Measurements from ENCODE around the gene FNDC11.
"Not testable (repeated sequence)": the region's sequence is repeated elsewhere in the genome, so short reads cannot be mapped to it uniquely, and the experiment has no call there.

FNDC11 gene

DNA sequence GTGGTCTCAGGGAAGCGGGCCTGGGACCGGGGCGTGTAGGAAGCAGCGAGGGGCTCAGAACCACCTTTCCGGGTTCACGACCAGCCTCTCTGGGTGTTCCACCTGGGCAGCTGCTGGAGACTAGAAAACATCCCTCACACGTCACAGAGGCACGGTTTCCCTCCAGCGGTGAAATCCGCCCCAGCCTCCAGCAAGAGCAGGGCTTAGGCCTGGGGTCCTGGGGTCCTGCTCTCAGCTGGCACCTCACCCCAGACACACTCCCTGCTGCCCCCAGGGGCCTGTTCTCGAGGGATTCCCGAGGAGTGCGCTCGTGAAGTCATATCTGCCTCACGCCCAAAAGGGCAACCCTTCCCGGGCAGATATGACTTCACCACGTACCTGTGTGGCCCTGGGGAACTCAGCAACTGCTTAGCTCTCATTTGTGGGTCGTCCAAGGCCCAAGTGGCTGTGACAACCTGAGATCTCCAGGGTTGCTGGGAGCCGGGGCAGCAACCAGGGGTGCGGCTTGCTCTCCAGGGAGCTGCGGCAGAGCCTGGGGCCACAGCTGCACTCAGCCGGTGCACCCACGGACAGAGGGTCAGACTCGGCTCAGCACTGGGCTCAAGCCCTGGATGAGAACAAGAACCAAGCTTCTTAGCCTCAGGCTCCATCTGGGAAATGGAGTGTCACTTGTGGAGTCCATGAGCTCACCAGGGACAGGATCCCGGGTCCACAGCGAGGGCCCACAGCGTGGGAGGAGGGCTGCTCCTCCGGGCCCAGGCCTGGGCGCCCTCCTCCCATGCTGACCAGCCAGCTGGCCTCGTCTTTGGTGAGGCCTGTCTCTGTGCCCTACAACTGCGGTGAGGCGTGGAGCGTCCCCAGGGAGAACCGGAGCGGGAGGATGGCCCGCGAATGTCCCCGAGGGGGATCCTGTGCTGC is 661 bp downstream of the FNDC11 start:
- DNase-seq = no peak

DNA sequence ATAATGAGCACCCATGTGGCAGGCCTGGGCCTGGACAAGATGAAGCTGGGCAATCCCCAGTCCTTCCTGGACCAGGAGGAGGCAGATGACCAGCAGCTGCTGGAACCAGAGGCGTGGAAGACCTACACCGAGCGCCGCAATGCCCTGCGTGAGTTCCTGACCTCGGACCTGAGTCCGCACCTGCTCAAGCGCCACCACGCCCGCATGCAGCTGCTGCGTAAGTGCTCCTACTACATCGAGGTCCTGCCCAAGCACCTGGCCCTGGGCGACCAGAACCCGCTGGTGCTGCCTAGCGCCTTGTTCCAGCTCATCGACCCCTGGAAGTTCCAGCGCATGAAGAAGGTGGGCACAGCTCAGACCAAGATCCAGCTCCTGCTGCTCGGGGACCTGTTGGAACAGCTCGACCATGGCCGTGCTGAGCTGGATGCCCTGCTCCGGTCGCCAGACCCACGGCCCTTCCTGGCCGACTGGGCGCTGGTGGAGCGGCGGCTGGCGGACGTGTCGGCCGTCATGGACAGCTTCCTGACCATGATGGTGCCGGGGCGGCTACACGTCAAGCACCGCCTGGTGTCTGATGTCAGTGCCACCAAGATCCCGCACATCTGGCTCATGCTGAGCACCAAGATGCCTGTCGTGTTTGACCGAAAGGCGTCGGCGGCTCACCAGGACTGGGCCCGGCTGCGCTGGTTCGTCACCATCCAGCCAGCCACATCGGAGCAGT is 1.9 kb downstream of the FNDC11 start:
- DNase-seq = no peak

DNA sequence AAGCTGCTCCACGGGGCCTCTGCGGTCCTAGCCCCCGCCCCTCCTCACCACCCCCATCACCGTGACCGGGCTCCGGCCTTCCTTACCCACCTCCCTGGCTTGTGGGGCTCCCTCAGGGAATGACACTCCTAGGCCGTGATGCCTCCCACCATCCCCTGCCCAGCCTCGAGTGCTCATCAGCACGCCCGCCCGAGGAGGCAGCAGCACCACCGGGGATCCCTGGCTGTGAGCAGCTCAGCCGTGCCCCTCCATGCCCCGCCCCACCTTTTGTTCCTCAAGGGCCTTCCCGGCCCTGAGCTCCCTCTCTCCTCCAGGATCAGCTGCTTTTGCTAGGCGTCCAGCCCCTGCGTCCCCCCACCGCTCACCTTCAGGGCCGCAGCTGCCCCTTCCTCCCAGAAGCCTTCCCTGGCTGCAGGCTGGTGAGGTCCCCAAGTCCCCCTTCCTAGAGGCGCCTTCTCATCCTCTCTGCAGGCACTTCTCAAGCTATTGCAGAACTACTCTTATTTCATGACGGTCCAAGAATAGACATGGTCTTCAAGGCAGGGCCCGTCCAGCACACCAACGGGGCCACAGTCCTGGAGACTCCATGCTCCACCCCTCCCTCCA is 3.0 kb downstream of the FNDC11 start:
- no peak for DNase-seq

DNA sequence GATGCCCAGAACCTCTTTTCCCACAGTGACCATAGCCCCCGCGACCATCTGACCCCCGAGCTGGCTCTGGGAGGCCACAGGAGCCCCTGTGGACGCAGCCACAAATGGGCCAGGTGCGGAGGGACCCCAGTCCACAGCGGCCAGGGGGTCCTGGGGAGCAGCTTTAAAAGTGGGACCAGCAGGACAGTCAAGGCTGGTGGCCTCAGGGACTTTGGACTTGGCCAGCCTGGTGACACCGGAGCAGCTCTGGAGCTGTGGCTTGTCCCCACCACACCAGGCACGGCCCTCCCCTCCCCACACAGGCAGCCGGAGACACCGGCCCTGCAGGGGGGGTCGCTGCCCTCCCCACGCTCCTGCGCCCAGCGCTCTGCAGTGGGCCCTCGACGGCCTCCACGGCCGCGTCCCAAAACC is 3.5 kb downstream of the FNDC11 start:
- DNase-seq = no peak

DNA sequence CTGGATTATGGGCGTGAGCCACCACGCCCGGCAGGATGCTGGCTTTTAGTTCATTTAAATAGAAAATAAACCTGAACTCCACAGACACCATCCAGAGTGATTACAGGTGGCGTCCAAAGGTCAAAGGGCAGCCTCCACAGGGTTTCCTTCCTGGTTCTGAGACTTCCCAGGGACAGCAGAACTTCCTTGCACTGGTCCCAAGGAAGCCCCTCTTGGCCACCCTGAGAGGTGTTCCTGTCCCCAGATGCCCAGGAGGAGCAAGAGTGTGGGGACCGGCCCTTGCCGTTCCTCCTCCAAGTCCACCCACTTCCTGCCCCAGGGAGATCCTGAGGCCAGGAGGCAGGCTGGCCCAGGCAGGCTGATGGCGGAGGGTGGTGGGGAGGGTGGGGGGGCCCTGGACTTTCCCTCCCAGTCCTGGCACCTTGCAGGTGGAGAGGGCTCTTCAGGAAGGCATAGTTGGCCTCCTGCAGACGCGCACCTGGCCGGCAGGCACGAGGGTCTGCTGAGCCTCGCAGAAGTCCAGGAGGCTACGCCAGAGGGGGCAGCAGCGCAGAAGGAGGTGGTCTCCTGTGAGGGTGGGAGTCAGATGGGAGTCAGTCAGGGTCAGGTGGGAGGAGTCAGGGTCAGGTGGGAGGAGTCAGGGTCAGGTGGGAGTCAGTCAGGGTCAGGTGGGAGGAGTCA is 5.0 kb downstream of the FNDC11 start:
- no peak for DNase-seq

DNA sequence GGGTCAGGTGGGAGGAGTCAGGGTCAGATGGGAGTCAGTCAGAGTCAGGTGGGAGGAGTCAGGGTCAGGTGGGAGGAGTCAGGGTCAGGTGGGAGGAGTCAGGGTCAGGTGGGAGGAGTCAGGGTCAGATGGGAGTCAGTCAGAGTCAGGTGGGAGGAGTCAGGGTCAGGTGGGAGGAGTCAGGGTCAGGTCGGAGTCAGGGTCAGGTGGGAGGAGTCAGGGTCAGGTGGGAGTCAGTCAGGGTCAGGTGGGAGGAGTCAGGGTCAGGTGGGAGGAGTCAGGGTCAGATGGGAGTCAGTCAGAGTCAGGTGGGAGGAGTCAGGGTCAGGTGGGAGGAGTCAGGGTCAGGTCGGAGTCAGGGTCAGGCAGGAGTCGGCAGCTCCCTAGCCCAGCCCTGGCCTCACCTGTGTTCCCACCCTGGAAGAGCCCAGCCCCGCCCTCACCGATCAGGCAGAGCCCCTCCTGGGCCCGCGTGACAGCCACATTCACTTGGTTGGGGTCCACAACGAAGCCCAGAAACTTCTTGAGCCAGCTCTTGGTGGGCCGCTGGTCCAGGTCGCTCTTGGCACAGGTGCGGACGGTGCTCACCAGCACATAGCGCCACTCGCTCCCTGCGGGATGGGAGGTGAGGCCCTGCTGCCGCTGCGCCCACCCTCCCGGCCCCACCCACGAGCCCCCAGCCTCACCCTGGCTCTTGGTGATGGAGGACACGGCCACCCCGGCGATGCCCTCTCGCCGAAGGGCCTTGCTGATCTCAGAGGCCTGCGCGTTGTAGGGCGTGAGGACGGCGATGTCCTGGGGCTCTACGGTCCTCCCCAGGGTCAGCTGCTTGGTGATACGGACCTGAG is 5.8 kb downstream of the FNDC11 start:
- DNase-seq = not testable (repeated sequence)

DNA sequence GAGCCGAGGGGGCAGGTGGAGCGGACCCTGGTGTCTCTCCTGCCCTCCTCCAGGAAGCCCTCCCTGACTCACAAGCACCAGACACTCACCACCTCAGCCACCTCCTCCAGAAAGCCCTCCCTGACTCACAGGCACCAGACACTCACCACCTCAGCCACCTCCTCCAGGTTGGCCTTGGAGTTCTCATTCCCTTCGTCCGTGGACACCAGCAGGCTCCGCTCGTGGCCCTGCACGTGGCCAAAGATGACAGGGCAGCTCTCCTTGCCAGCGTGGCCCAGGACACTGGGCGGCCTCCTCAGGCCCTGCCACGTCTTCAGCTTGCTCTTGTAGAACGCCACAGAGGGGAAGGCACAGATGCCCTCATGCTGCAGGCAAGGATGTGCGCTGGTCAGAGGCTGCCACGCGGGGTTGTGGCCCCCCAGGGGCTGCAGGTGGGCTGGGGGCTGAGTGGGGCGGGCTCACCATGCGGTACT is 6.4 kb downstream of the FNDC11 start:
- no peak for DNase-seq

DNA sequence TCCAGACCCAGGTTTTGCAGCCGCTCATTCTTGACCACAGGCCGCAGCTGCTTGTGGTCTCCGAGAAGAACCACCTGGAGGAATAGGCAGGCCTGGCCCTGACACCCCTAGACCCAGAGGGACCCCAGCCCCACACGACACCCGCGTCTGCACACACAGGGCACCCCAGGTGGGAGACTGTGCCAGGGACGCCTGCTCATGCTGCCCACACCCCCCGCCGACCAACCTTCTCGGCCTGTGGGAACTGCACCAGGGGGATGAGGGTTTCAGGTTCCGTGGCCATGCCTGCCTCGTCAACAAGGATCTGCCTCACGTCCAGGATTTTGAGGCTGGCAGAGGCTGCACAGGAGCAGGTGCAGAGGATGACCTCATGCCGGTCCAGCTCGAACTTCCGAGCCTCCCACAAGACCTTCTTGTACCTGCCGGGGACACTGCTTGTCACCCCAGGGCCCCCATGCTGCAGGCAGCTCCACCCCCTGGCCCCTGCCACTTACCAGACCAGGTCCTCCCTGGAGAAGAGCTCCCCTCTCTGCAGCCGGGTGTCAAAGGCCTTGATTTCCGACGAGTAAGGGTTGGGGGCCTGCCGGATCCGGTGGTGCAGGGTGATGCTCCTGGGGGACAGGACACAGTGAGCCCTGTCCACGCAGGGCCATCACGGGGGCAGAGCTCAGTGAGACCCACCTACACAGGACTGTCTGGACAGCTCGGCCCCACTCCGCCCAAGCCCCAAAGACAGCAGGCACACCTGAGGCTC is 7.1 kb downstream of the FNDC11 start:
- no peak for DNase-seq

DNA sequence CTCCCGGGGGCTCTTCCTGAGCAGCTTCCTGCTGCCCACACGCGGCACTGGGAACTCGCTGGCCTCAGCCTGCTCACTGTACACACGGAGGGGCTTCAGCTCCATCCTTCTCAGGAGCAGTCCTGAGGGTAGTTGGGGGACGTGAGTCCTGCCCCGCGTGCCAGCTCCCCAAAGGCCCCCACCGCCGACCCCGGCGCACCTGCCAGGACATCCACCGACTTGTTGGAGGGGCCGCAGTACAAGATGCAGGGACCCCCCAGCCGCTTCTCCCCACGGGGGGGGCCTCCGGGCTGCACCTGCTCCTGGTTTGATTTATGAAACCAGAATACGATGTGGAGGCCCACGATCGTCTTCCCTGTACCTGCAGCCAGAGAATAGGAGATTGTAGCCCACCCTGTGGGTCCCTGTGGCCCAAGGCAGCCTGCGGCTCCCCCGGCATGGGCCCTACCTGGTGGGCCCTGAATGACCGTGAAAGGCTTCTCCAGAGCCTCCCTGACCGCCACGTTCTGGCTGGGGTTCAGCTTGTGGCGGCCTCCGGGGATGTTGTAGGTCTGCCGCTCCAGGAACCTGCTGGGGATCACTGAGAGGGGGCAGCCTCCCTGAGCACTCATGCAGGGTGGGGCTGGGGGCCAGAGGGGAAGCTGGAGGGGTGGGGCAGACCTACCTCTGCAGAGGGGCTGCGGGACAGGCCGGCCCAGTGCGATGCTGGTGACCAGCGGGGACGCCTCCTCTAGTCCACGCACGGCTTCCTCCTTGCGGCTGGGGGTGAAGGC is 7.9 kb downstream of the FNDC11 start:
- no peak for DNase-seq

DNA sequence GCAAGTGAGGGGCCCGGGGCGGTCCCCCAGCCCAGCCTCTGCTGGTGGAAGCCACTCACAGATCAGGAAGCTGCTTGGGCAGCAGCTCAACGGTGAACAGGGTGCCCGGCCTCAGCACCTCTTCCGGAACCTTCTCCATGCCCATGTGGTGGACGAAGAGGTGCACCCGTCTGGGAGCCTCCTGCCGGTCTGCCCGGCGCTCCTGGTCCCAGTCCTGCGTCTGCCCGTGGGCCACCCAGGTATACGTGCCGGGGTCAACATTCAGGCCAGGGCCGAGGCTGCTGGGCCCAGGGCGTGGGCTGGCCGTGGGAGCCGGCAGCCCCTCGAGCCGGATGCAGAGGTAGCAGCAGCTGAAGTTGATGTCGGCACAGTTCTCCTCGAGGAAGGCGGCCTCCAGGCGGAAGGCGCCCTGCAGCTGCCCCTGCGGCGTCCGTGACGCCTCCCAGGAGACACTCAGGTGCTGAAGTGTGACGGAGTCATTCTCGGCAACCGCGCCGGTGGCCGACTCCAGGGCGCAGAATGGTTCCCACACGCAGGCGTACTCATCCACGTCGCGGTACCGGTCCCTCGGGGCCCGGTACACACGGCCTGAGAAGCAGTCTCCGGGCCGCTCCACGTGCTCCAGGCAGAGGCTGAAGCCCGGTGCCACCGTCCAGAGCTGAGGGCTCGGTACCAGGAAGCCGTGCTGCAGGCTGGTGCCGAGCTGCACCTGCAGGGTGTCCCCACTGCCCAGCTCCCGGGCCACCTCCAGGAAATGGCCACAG is 8.7 kb downstream of the FNDC11 start:
- DNase-seq = no peak

DNA sequence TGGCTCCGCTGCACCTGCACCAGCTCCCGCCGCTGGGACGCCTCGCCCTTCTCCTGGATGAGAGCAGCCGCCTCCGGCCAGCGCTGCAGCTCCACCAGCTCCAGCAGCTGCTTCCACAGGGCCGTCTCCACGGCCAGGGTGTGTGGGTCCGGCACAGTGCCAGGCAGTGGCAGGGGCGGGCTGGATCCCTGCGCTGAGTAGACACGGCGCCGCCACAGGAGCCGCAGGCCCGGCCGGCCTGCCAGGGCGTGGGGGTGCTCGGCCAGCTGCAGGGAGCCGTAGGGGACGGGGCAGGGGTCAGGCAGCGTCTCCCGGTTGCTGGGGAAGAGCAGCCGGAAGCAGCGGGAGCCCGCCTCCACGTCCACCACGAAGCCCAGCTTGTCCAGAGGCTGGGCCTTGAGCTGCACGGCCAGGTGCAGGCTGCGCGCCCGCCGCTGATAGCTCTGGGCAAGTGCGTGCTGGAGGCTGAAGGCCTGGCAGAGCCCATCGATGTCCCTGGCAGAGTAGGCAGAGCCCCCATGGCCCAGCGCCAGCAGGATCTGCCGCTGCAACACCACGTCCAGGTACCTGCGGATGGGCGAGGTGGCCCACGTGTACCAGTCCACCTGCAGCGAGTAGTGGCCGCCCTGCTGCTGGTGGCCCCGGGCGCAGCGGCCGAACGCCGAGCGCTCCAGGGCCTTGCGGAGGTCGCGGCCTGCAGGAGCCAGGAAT is 9.4 kb downstream of the FNDC11 start:
- DNase-seq = no peak

DNA sequence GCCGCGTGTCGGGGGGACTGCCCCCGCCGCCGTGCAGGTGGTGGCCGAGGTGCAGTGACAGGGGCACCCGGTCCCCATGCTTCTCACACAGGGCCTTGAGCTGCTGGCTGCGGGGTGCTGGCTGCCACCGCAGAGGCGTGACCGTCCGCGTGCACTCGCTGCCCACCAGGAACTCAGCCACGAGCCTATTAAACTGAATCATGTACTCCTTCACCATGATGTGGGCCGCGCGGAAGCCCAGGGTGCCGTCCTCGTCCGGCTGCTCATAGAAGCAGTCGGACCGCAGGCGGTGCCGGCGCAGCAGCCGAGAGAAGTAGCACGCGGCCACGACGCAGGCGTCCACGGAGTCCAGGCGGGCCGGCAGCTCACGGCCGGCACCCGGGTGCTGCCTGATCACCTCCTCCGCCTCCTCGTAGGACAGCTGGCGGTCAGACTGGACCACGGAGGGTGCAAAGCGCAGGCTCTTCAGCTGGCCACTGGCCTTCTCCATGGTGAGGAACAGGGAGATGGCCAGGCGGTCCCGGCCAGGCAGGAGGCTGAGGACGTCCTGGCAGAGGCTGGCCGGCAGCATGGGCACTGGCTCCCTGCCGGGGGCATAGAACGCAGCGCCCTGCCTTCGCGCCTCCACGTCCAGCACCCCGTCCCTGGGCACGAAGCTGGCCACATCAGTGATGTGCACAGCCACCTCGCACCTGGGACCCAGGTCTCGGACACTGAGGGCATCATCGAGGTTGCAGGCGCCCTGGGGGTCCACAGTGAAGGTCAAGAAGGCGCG is 10.3 kb downstream of the FNDC11 start:
- no peak for DNase-seq

DNA sequence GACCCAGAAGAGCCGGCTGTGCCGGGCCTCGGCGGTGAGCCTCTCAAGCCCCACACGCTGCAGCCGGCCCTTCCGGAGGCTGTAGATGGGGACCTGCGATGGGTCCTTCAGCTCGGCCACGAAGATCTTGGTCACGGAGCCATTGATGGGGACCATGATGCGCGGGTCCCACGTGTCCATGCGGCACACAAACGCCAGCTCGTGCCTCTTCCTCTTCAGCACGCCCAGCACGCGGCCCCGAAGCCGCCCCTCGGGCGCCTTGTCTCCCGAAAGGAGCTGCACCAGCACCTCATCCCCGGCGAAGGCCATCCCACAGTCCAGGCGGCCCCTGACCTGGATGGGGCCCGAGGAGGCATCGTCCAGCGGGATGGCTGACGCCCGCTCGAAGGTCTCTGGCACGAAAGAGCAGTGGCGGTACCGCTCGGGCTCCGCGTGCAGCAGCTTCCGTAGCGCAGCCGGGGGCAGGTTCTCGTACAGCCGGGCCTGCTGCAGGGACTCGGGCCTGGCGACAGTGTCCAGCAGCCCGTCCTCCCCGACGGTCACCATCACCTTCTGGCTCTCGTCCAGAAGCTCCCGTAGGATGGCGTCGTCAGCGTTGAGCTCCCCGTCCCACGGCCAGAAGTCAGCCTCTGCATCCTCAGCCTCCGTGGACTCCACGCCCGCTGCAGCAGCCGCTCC is 11.2 kb downstream of the FNDC11 start:
- no peak for DNase-seq

DNA sequence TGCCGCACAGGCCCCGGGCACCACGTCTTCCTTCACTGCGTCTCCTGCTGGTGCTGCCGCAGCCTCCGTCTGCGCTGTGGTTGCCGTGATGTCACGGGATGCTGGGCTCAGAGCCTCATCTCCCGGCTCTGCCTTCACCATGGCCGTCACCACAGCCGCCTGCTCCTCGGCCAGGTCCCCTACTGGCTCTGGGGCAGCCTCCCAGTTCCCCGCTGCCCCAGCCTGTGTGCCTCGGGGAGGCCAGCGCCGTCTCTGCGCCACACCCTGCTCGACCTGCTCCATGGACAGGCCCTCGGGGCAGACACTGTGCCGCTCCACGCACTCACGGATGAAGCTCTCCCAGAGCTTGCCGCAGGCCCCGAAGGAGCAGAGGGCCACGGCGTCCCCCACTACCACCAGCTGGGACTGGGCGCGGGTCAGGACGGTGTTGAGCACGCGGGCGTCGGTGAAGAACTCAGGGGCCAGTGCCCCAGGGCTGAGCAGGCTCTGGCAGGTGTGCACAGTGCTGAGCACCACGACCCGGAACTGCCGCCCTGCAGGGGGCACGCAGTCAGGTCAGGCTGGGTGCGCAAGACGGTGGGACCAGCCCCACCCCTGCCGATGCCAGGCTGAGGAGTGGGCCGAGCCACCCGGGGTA is 11.9 kb downstream of the FNDC11 start:
- DNase-seq = no peak

DNA sequence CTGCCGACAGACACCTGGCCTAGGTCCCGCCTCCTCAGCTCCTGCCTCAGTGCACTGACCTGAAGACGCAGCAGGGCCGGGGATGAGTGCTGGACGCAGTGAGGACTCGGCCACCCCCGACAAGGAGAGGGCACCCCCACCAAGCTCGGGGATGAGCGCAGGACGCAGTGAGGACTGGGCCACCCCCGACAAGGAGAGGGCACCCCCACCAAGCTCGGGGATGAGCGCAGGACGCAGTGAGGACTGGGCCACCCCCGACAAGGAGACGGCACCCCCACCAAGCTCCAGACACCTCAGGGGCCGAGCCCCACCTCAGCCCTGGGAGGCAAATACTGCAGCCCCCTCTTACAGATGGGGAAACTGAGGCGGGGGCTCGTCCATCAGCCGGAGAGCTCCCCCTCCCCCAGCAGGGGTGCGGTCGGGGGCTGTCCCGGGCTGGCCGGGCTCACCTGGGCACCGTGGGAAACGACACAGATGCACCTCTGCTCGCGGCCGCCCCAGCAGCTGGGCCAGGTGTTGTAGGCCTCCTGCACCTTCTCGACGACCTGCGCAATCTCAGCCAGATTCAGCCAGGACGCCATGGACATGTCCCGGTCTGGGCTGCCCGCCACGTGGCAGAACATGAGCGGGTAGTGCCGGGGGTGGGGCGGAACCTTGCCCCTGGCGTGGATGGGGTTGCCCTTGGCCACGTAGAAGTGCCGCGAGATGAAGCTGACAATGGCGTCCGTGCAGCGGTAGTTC is 12.6 kb downstream of the FNDC11 start:
- DNase-seq = no peak

DNA sequence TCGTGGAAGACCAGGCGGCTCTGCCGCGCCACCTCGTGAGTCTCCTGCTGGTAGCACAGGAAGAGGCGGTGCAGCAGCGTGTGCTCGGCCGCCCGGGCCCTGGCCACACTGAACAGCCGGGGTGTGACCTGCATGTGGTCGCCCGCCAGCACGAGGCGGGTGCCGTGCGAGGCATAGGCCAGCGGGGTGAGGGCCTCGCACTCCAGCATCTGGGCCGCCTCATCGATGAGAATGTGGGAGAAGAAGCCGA is 13.1 kb downstream of the FNDC11 start:
- no peak for DNase-seq

All from hippocampal formation (tissue), 2 donors.